Measurements from ENCODE around the gene MCUR1.
"Not testable (repeated sequence)": the region's sequence is repeated elsewhere in the genome, so short reads cannot be mapped to it uniquely, and the experiment has no call there.

MCUR1 gene

GRCh38 chr6:13772358-13773030 is 41.9 kb downstream of the MCUR1 start:
- DNase-seq = not testable (repeated sequence)

GRCh38 chr6:13769655-13770053 is 44.7 kb downstream of the MCUR1 start:
- DNase-seq = no peak

- no peak for DNase-seq
Observed at GRCh38 chr6:13769034-13769654, 45.2 kb downstream of the MCUR1 start.

GRCh38 chr6:13767121-13767808 is 47.1 kb downstream of the MCUR1 start:
- no peak for DNase-seq

DNA sequence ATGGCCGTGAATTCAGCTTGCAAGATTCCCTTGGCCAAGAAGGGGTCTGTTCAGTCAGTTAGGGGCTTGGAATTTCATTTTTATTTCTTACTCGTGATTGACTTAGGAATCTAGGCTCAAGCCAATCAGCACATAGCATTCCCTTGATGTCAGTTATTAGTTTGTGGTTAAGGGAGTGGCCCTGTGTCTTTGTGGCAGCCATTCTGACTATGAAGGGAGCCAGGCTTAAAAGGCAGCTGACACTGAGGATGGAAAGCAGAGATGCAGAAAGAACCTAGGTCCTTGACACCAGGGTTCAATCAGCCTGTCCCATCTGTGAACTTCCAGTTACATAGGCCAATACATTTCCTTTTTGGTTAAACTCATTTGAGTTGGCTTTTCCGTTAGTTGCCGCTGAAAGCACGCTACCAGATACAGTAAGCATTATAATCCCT is 48.1 kb downstream of the MCUR1 start:
- DNase-seq = no peak

DNA sequence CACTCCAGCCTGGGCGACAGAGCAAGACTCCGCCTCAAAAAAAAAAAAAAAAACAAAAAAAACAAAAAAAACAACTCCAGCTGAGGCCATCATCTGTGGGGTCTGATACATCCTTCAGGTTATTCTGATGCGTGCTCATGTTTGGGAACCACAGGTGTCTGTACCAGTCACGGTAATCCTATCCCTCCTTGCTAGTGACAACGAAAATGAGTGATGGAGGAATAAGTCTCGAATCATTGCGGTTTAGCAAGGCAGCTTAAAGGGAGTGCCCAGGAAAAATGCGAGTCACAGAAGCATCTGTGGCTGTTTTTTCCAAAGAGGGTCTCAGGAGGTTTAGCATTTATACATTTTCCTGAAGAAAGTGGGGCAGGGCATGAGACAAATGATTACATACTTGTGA is 48.8 kb downstream of the MCUR1 start:
- no peak for DNase-seq

DNA sequence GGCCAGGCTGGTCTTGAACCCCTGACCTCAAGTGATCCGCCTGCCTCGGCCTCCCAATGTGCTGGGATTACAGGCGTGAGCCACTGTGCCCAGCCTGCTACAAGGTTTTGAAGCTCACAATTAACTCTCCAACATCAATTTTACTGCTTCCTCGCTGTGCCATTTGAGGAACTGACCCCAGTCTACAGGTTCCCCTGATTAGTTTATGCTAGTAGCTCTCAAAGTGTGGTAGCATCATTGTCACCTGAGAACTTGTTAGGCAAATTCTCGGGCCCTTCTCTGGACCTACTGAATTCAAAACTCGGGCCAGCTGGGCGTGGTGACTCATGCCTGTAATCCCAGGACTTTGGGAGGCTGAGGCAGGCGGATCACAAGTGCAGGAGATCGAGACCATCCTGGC is 49.4 kb downstream of the MCUR1 start:
- DNase-seq = no peak

DNA sequence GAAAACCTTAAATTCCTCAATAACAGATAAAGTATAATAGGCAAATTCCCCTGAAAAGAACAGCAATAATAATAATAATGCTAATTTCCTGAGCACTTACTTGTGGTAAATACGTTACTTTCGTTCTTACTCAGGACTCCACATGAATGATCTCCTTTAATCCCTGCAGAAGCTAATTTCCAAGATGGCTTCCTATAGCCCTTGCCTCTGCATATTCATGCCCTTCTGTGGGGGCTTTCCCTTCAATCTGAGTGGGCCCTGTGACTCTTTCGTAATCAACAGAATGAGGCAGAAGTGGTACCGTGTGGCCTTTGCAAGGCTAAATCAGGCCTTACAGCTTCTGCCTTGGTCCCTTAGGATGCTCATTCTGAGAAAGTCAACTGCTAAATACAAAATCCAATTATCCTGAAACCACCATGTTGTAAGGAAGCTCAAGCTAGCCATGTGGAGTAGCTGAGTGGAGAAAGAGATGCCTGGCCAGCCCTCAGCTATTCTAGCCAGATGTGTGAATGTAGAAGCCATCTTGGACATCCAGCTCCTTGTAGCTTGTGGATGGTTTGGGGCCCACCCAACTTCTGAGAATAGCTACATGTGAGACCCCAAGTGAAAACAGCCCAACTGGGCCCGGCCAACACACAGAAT is 50.5 kb downstream of the MCUR1 start:
- DNase-seq = no peak

- no peak for DNase-seq
Observed at GRCh38 chr6:13762611-13763441, 51.5 kb downstream of the MCUR1 start.

GRCh38 chr6:13761361-13762036 is 52.9 kb downstream of the MCUR1 start:
- no peak for DNase-seq

- DNase-seq = no peak
Observed at GRCh38 chr6:13760307-13761304, 53.8 kb downstream of the MCUR1 start.

- no peak for DNase-seq
Observed at GRCh38 chr6:13759025-13759424, 55.3 kb downstream of the MCUR1 start.

- no peak for DNase-seq
Observed at GRCh38 chr6:13754644-13755043, 59.7 kb downstream of the MCUR1 start.

GRCh38 chr6:13743736-13744127 is 70.6 kb downstream of the MCUR1 start:
- no peak for DNase-seq

DNA sequence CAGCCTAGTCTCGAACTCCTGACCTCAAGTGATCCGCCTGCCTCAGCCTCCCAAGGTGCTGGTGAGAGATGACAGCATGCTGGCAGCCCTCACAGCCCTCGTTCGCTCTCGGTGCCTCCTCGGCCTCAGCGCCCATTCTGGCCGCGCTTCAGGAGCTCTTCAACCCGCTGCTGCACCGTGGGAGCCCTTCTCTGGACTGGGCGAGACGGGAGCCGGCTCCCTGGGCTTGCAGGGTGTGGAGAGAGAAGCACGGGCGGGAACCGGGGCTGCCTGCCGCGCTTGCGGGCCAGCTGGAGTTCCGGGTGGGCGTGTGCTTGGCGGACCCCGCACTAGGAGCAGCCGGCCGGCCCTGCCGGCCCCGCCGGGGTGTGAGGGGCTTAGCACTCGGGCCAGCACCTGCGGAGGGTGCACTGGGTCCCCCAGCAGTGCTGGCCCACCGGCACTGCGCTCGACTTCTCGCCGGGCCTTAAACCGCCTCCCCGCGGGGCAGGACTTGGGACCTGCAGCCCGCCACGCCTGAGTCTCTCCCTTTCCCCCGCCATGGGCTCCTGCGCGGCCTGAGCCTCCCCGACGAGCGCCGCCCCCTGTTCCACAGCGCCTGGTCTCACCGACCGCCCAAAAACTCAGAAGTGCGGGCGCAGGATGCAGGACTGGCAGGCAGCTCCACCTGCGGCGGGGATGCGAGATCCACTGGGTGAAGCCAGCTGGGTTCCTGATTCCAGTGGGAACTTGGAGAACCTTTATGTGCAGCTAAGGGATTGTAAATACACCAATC is 71.2 kb downstream of the MCUR1 start:
- DNase-seq = no peak

DNA sequence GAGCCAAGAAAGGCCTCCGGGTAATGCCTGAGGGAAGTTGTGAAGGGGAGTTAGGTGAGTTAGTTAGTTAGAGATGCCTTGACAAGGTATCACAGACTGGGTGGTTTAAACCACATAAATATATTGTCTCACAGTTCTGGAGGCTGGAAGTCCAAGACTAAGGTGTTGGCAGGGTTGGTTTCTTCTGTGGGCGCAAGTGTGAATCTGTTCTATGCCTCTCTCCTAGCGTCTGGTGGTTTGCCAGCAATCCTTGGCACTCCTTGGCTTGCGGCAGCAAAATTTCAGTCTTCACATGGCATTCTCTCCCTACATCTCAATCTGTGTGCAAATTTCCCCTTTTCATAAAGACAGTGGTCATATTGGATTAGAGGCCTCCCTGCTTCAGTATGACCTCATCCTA is 73.0 kb downstream of the MCUR1 start:
- peak in 1 of 2 experiments; percentile 38 for DNase-seq

Data from NCI-H446 (cell line).